PC-3 (cell line): ENCODE data around the gene NOS2. TPM values are rescaled to one million over a fixed set of nuclear protein-coding genes. Genes with fewer than 3 reads are reported as not detected.
"Not testable (repeated sequence)": the region's sequence is repeated elsewhere in the genome, so short reads cannot be mapped to it uniquely, and the experiment has no call there.

ENCODE experiments used
- ATAC-seq: fragments of 200-7000 bp; cut with Tn5 transposase; 2 replicates; pipeline ENCODE4 v1.9.1; 2020; ENCODE audit warnings: mild to moderate bottlenecking, moderate library complexity
- BruUV-seq: library from RNA; stranded (reverse); fragments of 400-500 nt; replicated peaks from 2 replicates; lab custom pipeline; 2021; lab: Mats Ljungman, UMichigan
- CTCF ChIA-PET: fragments of 300-600 bp; sonication (Branson Sonifier 250); formaldehyde crosslinking; loops from one replicate; lab custom pipeline; 2022; ENCODE audit warnings: antibody characterized with exemption; lab: Charles Lee
- POLR2A ChIA-PET: fragments of 300-600 bp; sonication (Branson Sonifier 250); formaldehyde crosslinking; loops from one replicate; lab custom pipeline; 2022; ENCODE audit warnings: antibody characterized with exemption; ENCODE audit not compliant: unreplicated experiment; lab: Charles Lee
- DNase-seq: peaks from one replicate; pipeline ENCODE4 v3.0.0-alpha.2; 2015
- H2AFZ ChIP-seq: fragments of 300-600 bp; sonication (generic); 2 replicates; pipeline ENCODE4 v1.6.0; 2016; ENCODE audit warnings: antibody characterized with exemption, low read length
- H3F3A ChIP-seq: fragments of 300-600 bp; sonication (generic); one replicate; pipeline ENCODE4 v1.6.0; 2017; ENCODE audit warnings: antibody characterized with exemption, low read length, control low read depth, mild to moderate bottlenecking; ENCODE audit not compliant: unreplicated experiment
- H3K27ac ChIP-seq: fragments of 300-600 bp; sonication (generic); 2 replicates; pipeline ENCODE4 v1.5.1; 2016; ENCODE audit warnings: mild to moderate bottlenecking, low read length
- H3K27me3 ChIP-seq: fragments of 300-600 bp; sonication (generic); 2 replicates; pipeline ENCODE4 v1.6.1; 2016; ENCODE audit warnings: low read length, mixed read lengths
- H3K36me3 ChIP-seq: fragments of 300-600 bp; sonication (generic); 2 replicates; pipeline ENCODE4 v1.6.1; 2016; ENCODE audit warnings: low read depth, mixed run types, low read length, mixed read lengths
- H3K4me1 ChIP-seq: fragments of 300-600 bp; sonication (generic); 2 replicates; pipeline ENCODE4 v1.5.1; 2016; ENCODE audit warnings: low read length; ENCODE audit not compliant: insufficient read depth
- H3K4me2 ChIP-seq: fragments of 300-600 bp; sonication (generic); 2 replicates; pipeline ENCODE4 v1.6.0; 2016; ENCODE audit warnings: low read length
- H3K4me3 ChIP-seq: fragments of 300-600 bp; sonication (generic); 2 replicates; pipeline ENCODE4 v1.5.1; 2016; ENCODE audit warnings: mild to moderate bottlenecking, low read length, mixed read lengths
- H3K79me2 ChIP-seq: fragments of 300-600 bp; sonication (generic); 2 replicates; pipeline ENCODE4 v1.6.1; 2017; ENCODE audit warnings: low read length, mixed read lengths
- H3K9ac ChIP-seq: fragments of 300-600 bp; sonication (generic); 2 replicates; pipeline ENCODE4 v1.6.0; 2016; ENCODE audit warnings: mild to moderate bottlenecking, low read length
- H3K9me2 ChIP-seq: fragments of 300-600 bp; sonication (generic); replicated peaks from 2 replicates; pipeline ENCODE4 v1.6.1; 2016; ENCODE audit warnings: mixed run types, low read length, mixed read lengths
- H3K9me3 ChIP-seq: fragments of 300-600 bp; sonication (generic); 2 replicates; pipeline ENCODE4 v1.6.1; 2016; ENCODE audit warnings: low read length, mixed read lengths
- H4K20me1 ChIP-seq: fragments of 300-600 bp; sonication (generic); 2 replicates; pipeline ENCODE4 v1.6.1; 2016; ENCODE audit warnings: low read length, mixed read lengths
- CTCF ChIP-seq: fragments of 300-600 bp; sonication (generic); conservative IDR thresholded peaks from 2 replicates; pipeline ENCODE4 v1.5.1; 2017; ENCODE audit warnings: antibody characterized with exemption, low read depth, mild to moderate bottlenecking, low read length
- EZH2 ChIP-seq: fragments of 300-600 bp; sonication (generic); IDR thresholded peaks from one replicate; pipeline ENCODE4 v1.6.1; 2017; ENCODE audit warnings: antibody characterized with exemption, mild to moderate bottlenecking, low read length; ENCODE audit not compliant: unreplicated experiment
- EZH2phosphoT487 ChIP-seq: fragments of 300-600 bp; sonication (generic); IDR thresholded peaks from 2 replicates; pipeline ENCODE4 v1.6.1; 2018; ENCODE audit warnings: mild to moderate bottlenecking, antibody characterized with exemption, low read length, borderline replicate concordance
- intact Hi-C: fragments of 100-400 bp; cut with micrococcal nuclease; formaldehyde crosslinking; loops from 2 replicates; pipeline ENCODE4 v1.9.0; 2023
- total RNA-seq: library from RNA; depleted of rRNA; stranded (reverse); fragments of >200 nt; gene quantifications from 2 replicates; pipeline ENCODE4 v1.2.3, GENCODE V29; 2014

NOS2 gene
- total RNA-seq, 1 experiment from 2014 or later = not detected

DNA sequence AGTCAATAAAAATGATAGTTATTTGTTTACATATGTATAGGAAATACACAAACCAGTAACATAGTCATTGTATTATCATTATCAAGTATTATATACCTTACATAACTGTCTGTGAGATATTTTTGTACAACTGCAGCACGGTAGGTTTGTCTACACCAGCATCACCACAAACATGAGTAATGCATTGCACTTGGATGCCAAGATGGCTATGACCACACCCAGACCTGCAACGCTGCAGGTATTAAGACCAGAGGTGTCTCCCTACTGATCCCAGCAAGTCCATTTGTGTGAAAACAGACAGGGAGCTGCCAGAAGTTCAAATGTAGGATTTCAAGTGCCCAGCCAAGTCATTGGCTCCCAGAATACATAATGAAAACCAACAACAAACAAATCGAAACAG is 34.2 kb upstream of the NOS2 start:
- TF ChIP-seq CTCF = no peak
- no peak for TF ChIP-seq EZH2
- TF ChIP-seq EZH2phosphoT487 = no peak
- Histone ChIP-seq H3K79me2 (no peaks in the 10 kb centered on the region), H4K20me1 (no peaks in the 10 kb centered on the region), H3K9ac (no peak overlapping the region), H3K9me3 (no peaks in the 10 kb centered on the region), H3K4me3 (no peak overlapping the region), H3K27ac (no peak overlapping the region), H2AFZ (no peak overlapping the region), H3K4me2 (no peak overlapping the region), H3K9me2 (no peaks in the 10 kb centered on the region), H3F3A (no peaks in the 10 kb centered on the region), H3K27me3 (no peaks in the 10 kb centered on the region), H3K4me1 (no peaks in the 10 kb centered on the region), H3K36me3 (no peaks in the 10 kb centered on the region)
- CTCF ChIA-PET = no interaction called here
- DNase-seq = peak; percentile 45
- BruUV-seq = no TSS peak
- no peak for ATAC-seq
- POLR2A ChIA-PET = no interaction called here
- intact Hi-C loops = no loop called here

GRCh38 chr17:27832831-27833230 is 32.5 kb upstream of the NOS2 start:
- no peak overlapping the region for H3K9ac ChIP-seq
- H3K4me3 ChIP-seq = no peak overlapping the region
- H3K79me2 ChIP-seq = no peaks in the 10 kb centered on the region
- POLR2A ChIA-PET = no interaction called here
- H3K36me3 ChIP-seq = no peaks in the 10 kb centered on the region
- TF ChIP-seq EZH2phosphoT487 = no peak
- no peak for TF ChIP-seq CTCF
- no peak for TF ChIP-seq EZH2
- no peak overlapping the region for H3K27ac ChIP-seq
- no peaks in the 10 kb centered on the region for H3K4me1 ChIP-seq
- ATAC-seq (no peak), DNase-seq (no peak)
- intact Hi-C loops = no loop called here
- no peaks in the 10 kb centered on the region for H3K9me2 ChIP-seq
- no peaks in the 10 kb centered on the region for H3K9me3 ChIP-seq
- no peak overlapping the region for H2AFZ ChIP-seq
- H3F3A ChIP-seq = no peaks in the 10 kb centered on the region
- H3K4me2 ChIP-seq = no peak overlapping the region
- H3K27me3 ChIP-seq = no peaks in the 10 kb centered on the region
- no TSS peak for BruUV-seq
- H4K20me1 ChIP-seq = no peaks in the 10 kb centered on the region
- CTCF ChIA-PET = no interaction called here

DNA sequence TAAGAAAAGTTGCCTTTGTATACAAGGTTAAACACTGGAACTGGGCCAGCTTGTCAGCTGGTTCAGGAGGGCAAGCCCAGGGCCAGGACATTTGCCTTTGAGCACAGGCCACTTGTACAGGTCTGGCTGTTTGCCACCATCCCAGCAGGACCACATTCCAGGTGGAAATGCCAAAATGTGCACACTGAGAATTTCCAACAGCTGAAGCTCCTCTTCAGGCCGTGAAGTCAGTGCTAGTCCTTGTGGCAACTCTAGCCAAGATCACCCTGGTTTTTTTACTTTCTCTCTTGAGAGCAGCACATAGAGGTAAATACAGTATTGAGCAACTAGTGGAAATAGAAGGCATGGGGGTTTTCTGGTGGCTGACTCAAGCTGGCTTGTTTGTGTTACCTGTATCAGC is 29.6 kb upstream of the NOS2 start:
- H3K9me3 ChIP-seq, H3K4me3 ChIP-seq, ATAC-seq, H3K4me1 ChIP-seq, H3K4me2 ChIP-seq, POLR2A ChIA-PET, DNase-seq, H3K9ac ChIP-seq, H3F3A ChIP-seq, H3K27ac ChIP-seq, BruUV-seq, H2AFZ ChIP-seq, H3K79me2 ChIP-seq, H4K20me1 ChIP-seq, H3K36me3 ChIP-seq, CTCF ChIA-PET, H3K27me3 ChIP-seq, intact Hi-C loops, H3K9me2 ChIP-seq: not testable (repeated sequence)

DNA sequence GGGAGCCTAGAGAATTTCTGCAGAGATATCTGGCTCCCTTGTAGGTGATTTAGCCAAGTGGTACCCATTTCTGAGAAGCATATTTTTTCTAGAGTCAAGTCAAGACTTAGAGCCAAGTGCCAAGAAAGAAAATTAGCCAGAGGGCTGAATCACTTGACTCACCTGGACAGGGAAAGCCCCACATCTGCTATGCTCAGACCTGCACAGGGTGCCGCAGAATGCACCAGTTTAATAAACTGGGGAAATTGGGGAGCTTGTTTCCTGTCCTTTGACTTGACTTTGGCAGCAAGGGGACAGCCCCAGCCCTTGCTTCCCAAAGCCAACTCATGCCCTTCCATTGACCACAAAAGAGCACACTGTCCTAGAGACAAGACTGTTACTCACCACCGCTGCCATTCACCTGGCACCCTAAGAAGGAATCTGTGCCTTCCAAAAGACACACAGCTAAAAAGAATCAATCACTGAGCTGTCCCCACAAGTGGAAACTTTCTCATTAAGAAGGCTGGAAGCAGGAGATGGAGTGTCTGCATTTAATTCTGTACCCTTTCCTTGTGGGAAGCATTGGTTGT is 28.9 kb upstream of the NOS2 start:
- H3K36me3 ChIP-seq, H3K4me2 ChIP-seq, H3K9me3 ChIP-seq, H3F3A ChIP-seq, H3K9ac ChIP-seq, DNase-seq, H4K20me1 ChIP-seq, BruUV-seq, POLR2A ChIA-PET, ATAC-seq, CTCF ChIA-PET, H2AFZ ChIP-seq, intact Hi-C loops, H3K79me2 ChIP-seq, H3K4me3 ChIP-seq, H3K9me2 ChIP-seq, H3K27me3 ChIP-seq, H3K27ac ChIP-seq, H3K4me1 ChIP-seq: not testable (repeated sequence)
